GM12864 (cell line): ENCODE measurements around the gene CD47.

Experiments
- DNase-seq: peaks from one replicate; pipeline ENCODE4 v3.0.0-alpha.2; 2011; ENCODE audit warnings: low read depth
- H3K4me3 ChIP-seq: 2 replicates; pipeline ENCODE4 v1.5.1; 2011; ENCODE audit warnings: mild to moderate bottlenecking, low read depth, low read length, control low read depth
- TF ChIP-seq, protein P1 (sequence below): IDR thresholded peaks from 2 replicates; pipeline ENCODE4 v1.5.1; 2011; ENCODE audit warnings: low read depth, mild to moderate bottlenecking, moderate library complexity, low read length, control low read depth, inconsistent platforms; ENCODE audit errors: missing control alignments

Gene CD47

DNA sequence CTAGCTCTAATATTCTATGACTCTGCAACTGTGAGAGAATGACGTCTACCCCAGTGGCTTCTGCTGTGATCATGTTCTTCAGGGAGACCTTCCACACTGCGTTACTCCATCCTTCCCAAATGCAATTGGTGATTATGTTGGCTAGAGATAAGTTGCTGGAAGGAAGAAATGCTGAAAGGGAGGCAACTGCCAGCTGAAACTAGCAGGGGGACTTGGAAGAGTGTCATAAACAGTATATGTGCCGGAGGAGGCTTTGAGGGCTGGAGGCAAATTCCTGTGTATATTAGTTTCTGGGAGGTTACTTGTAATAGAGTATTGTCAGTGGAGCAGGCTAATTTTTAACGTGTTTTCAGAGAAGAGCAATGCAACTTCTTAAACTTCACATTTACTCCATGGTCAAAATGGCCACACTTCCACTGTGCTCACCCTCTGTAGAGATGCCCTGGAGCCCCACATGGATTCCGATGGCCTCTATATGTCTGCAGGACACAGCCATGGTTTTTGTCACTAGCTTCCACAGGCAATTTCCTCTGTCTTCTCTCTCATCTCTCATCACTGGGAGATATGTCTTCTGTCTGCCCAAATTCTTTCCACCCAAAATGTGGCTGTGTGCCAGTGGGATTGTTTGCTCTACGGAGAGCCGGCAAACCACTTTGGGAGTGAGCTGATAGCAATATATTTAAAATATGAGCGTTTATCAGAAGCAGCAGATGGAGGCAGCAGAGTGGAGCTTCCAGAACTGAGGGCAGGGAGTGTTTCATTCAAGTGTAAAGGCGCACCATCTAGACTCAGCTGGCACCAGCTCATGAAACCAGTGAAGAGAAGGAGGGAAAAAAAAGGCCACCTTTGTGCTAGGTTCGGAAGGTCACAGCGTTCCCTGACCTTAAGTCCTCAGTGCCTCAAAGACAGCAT, 13.3 kb upstream of the CD47 start:
- no peak for DNase-seq
- H3K4me3 ChIP-seq: no peak overlapping the region
- TF ChIP-seq, protein P1, sequence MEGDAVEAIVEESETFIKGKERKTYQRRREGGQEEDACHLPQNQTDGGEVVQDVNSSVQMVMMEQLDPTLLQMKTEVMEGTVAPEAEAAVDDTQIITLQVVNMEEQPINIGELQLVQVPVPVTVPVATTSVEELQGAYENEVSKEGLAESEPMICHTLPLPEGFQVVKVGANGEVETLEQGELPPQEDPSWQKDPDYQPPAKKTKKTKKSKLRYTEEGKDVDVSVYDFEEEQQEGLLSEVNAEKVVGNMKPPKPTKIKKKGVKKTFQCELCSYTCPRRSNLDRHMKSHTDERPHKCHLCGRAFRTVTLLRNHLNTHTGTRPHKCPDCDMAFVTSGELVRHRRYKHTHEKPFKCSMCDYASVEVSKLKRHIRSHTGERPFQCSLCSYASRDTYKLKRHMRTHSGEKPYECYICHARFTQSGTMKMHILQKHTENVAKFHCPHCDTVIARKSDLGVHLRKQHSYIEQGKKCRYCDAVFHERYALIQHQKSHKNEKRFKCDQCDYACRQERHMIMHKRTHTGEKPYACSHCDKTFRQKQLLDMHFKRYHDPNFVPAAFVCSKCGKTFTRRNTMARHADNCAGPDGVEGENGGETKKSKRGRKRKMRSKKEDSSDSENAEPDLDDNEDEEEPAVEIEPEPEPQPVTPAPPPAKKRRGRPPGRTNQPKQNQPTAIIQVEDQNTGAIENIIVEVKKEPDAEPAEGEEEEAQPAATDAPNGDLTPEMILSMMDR: no peak

DNA sequence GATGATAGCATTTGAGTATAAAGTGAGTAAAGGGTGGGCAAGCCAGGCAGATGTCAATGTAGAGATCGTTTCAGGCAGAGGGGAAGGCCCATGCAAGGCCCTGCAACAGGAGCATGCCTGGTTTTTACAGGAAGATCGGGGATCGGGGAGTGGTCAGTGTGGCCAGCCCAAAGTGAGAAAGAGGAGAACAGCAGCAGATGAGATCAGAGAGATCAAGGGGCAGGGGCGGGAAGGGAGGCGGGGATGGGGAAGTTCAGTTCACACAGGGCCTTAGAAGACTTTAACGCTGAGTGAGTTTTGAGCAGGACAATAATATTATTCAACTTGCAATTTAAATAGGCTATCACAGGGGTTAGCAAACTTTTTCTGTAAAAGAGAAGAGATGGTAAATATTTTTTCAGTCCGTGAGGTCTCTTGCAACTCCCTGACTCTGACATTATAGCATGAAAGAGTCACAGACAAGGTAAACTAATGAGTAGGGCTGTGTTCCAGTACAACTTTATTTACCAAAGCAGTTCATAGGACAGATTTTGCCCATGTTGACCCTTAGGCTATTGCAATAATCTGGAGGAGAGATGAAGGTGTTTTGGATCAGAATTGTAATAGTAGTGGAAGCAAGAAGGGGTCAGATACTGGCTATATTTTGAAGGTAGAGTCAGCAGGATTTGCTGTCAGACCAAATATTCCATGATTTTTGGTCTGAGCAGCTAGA, 12.4 kb upstream of the CD47 start:
- no peak overlapping the region for H3K4me3 ChIP-seq
- TF ChIP-seq, protein P1: no peak
- no peak for DNase-seq

DNA sequence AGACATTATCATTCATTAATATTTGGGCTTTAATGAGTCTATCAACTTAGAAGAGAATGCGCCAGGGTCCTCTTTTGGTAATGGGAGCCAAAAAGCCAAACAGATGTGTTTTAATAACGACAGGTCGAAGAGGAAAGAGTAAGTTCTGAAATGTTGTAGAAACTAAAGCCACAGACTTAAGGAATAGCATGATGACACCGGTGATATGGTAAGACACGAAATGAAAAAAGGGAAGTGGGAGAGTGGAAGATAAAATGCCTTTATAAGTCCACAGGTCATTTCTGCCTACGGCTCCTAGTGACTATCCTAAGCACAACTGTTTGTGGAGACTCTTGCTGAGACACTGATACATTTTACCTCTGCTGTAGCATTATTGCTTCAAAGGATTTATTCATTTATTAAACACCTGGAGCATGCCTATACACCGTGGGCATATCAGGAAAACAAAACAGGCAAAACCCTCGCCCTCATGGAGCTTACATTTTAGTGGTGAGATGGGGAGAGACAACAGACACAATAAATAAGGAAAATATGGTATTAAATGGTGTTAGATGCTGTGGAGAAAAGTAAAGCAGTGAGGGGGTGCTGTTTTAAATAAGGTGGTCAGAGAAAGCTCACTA, 11.7 kb upstream of the CD47 start:
- H3K4me3 ChIP-seq: no peak overlapping the region
- TF ChIP-seq, protein P1: no peak
- no peak for DNase-seq

DNA sequence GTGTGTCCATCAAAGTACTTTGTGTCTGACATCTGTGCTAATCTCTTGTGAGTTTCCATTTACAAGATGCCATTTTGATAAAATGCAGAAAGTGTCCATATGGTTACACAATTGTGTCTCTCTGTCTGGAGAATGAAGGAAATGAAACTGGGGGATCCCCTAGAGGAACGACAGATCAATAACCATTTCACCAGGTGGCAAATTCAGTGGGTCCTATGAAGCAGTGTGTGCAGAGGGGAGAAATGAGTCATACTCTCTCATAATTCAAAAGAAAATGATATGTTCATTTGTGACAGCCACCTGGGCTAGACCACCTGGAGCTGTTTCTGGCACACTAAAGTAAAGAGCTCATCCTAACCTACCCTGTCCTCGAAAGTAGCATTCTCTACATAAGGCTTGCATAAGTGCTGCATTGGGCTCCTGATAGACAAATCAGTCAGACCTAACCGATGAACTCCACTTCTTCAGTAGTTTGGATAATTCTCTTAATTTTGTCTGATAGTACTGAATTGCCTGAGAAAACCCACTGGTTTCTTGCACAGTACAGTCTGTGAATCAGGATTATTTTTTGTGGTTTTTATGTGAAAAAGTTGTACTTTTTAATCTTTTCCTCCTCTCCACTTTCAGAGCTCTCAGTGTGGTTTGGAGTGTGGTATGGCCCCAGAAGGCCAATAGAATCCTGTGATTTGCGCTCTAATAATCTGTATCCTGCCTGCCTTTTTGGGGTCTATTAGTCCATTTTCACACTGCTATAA, 10.3 kb upstream of the CD47 start:
- no peak overlapping the region for H3K4me3 ChIP-seq
- TF ChIP-seq, protein P1: no peak
- DNase-seq: peak; percentile 94

DNA sequence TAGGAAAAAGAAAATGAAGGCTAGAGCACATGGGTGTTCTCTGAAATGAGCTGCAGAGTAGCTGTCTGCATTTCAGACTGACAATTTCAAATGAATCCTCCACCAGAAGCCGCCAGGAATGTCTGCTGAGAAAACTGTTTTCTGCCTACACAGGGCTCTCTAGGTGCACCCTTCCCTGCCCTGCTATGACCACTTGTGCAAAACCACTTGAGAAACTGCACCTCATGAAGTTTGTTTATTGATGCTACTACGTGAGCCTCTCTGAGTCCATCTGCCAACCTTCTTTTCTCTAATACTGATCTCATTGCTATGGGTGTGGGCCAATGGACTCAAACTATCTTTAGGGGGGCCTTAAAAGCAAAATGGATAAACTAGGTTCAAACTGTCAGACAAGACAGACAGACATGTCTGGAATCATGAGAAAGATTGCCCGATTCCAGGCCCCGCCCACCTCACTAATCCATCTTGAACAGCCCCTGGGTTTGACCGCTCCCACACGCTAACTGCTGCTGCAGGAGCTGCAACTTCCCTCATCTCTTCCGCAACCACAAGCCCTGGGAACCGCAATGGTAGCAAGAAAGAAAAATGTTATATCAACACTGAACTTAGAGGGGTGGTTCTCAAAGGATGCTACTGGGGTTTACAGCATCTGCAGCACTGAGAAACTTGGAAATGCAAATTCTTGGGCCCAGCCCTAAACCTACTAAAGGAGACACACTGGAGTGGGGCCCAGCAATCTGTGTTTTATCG, 9.0 kb upstream of the CD47 start:
- TF ChIP-seq, protein P1: no peak
- H3K4me3 ChIP-seq: no peak overlapping the region
- peak; percentile 38 for DNase-seq

DNA sequence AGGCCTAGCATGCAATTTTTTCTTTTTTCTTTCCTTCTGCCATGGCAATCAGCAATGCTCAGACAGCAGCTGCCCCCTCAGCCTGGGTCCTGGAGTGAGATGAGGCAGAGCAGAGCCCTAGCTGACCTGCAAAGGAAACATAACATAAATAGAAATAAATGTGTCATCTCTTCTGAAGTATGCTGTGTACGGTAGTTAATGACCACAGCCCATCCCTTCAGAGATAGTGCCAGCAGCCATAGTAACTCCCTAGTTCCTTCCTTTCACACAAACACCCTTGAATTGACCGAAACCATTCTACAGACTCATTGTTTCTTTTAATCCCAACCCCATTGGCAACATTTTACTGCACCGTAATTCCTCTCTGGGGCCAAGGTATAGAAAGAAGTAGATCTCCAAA, 8.4 kb upstream of the CD47 start:
- H3K4me3 ChIP-seq: no peak overlapping the region
- TF ChIP-seq, protein P1: no peak
- no peak for DNase-seq
